Spleen (tissue), 11 donors: Measurements from ENCODE around the gene HS6ST2. TPM values are rescaled to one million over a fixed set of nuclear protein-coding genes. Genes with fewer than 3 reads are reported as not detected.

Experiments used
- DNase-seq: peaks from one replicate; pipeline ENCODE4 v3.0.0-alpha.2; 2020
- H3K27ac ChIP-seq, 8 donors: fragments of 200-600 bp; sonication (generic) in 7 of 8; 1 replicate in 4 of 8; 2 replicates in 4 of 8; pipeline versions ENCODE4 v1.5.0 to v1.8.0; 2016 to 2021; ENCODE audit warnings: inconsistent platforms in 4 of 8, mild to moderate bottlenecking in 4 of 8, moderate library complexity in 1 of 8
- H3K27me3 ChIP-seq, 7 donors: fragments of 200-600 bp; sonication (generic) in 6 of 7; replicated peaks in 1 of 7; 1 replicate in 4 of 7; 2 replicates in 3 of 7; pipeline versions ENCODE4 v1.5.0 to v1.8.0; 2016 to 2021; ENCODE audit warnings: inconsistent platforms in 3 of 7, mild to moderate bottlenecking in 1 of 7
- H3K36me3 ChIP-seq, 6 donors: fragments of 200-600 bp; sonication (generic) in 5 of 6; 1 replicate in 4 of 6; 2 replicates in 2 of 6; pipeline versions ENCODE4 v1.5.0 to v1.8.0; 2016 to 2021; ENCODE audit warnings: inconsistent platforms in 2 of 6
- H3K4me1 ChIP-seq, 6 donors: fragments of 200-600 bp; sonication (generic) in 5 of 6; 1 replicate in 3 of 6; 2 replicates in 3 of 6; pipeline versions ENCODE4 v1.5.0 to v1.8.0; 2016 to 2021; ENCODE audit warnings: inconsistent platforms in 3 of 6
- H3K4me3 ChIP-seq, 8 donors: fragments of 200-600 bp; sonication (generic) in 7 of 8; 1 replicate in 4 of 8; 2 replicates in 4 of 8; pipeline versions ENCODE4 v1.5.0 to v1.8.0; 2016 to 2021; ENCODE audit warnings: inconsistent platforms in 4 of 8, mild to moderate bottlenecking in 4 of 8, moderate library complexity in 2 of 8
- H3K9me3 ChIP-seq, 8 donors: fragments of 200-600 bp; sonication (generic) in 7 of 8; 1 replicate in 4 of 8; 2 replicates in 4 of 8; pipeline versions ENCODE4 v1.5.0 to v1.8.0; 2016 to 2021; ENCODE audit warnings: inconsistent platforms in 4 of 8
- POLR2A ChIP-seq, 3 donors: fragments of 450-650 bp; IDR thresholded peaks; one replicate each; pipeline ENCODE4 v1.5.1; 2017; ENCODE audit warnings: antibody characterized with exemption in 3 of 3, mild to moderate bottlenecking in 1 of 3
- POLR2AphosphoS5 ChIP-seq, 3 donors: sonication (generic); formaldehyde crosslinking; IDR thresholded peaks; one replicate each; pipeline ENCODE4 v1.5.1; 2017; ENCODE audit warnings: antibody characterized with exemption in 3 of 3
- WGBS, 5 donors: extraction: QIAGEN DNeasy Blood & Tissue Kit in 3 of 5; methylation state at CpG; one replicate each; pipeline versions ENCODE4 v1.1.5 to v1.1.7; 2013 to 2018; 5-methylcytosine and 5-hydroxymethylcytosine counted together
- intact Hi-C: fragments of 100-400 bp; cut with DNase I; formaldehyde crosslinking; loops from one replicate; pipeline ENCODE4 v1.15.0; 2023; ENCODE audit warnings: low total_unique reads
- polyA plus RNA-seq, 3 donors: library from polyadenylated mRNA; stranded (reverse); fragments of 200-250 nt; gene quantifications; one replicate each; pipeline ENCODE4 v1.2.1, GENCODE V29; 2013
- total RNA-seq, 7 donors: library from RNA; depleted of rRNA in 3 of 7; stranded (reverse); fragments of >200 nt in 3 of 7; fragmentation: NEBNext Ultra II Directional in 4 of 7; extraction: Animal tissue kit (Norgen Biotek cat#: 25700) in 4 of 7; gene quantifications; one replicate each; pipeline versions ENCODE4 v1.1.0 to v1.2.1, GENCODE V29; 2016 to 2021
- TF ChIP-seq, protein P1 (sequence below), 11 experiments: fragments of 200-600 bp in 7 of 11; fragments of 450-650 bp in 4 of 11; sonication (generic) in 4 of 11; IDR thresholded peaks in 8 of 11; conservative IDR thresholded peaks in 3 of 11; 1 replicate in 7 of 11; 2 replicates in 4 of 11; pipeline versions ENCODE4 v1.4.0 to v1.8.0; 2016 to 2021; ENCODE audit warnings: antibody characterized with exemption in 11 of 11, inconsistent platforms in 4 of 11, mild to moderate bottlenecking in 1 of 11
- donor health status: healthy with polysubstance abuse.
- donor health status: DM: no; HTN: no; CAD: no; lungs with moderate emphysema.
- donor health status: DM: no; HTN: no; CAD: no.
- donor health status: Bipolar disorder and iron deficiency.
- donor health status: healthy.
- donor health status: DM: no; HTN: no; CAD: no.
- donor health status: DM: yes; HTN: yes; CAD: no.

HS6ST2 gene
- total and polyA plus RNA-seq, 10 donors: 0.02 to 0.20 (median 0.09) TPM; not detected in 7

DNA sequence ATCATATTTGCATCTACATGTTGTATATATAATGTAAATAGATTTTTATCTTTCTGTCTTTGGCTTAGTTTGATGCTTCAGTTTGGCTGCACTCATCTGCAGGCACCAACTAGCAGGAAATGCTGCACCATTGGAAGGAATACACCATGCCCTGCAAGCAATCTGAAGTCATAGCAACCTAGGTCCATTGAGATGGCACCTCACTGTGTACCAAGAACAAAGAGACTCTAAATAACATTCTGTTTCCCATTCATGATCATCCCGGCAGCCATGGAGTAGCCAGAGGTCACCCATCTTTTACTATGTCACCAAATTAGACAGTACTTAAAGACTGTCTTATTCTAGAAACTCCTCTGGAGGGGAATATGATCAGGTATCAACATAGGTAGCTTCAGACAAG, 40.8 kb upstream of the HS6ST2 start:
- no peaks in the 10 kb centered on the region for H3K36me3 ChIP-seq
- H3K4me1 ChIP-seq: no peaks in the 10 kb centered on the region
- H3K27me3 ChIP-seq: peaks cover 0 to 4% (median 0%) of the 10 kb centered on the region in 7 donors
- TF ChIP-seq, protein P1, sequence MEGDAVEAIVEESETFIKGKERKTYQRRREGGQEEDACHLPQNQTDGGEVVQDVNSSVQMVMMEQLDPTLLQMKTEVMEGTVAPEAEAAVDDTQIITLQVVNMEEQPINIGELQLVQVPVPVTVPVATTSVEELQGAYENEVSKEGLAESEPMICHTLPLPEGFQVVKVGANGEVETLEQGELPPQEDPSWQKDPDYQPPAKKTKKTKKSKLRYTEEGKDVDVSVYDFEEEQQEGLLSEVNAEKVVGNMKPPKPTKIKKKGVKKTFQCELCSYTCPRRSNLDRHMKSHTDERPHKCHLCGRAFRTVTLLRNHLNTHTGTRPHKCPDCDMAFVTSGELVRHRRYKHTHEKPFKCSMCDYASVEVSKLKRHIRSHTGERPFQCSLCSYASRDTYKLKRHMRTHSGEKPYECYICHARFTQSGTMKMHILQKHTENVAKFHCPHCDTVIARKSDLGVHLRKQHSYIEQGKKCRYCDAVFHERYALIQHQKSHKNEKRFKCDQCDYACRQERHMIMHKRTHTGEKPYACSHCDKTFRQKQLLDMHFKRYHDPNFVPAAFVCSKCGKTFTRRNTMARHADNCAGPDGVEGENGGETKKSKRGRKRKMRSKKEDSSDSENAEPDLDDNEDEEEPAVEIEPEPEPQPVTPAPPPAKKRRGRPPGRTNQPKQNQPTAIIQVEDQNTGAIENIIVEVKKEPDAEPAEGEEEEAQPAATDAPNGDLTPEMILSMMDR (IDR thresholded peaks at IDR 0.05 in 8 of 11, conservative IDR thresholded peaks at IDR 0.05 in 3 of 11): no peak
- H3K27ac ChIP-seq: no peak overlapping the region
- intact Hi-C loops: no loop called here
- no peak for DNase-seq
- 76 to 100% (median 82%) methylated on average over 1 of the region's 1 CpG for WGBS, 5 donors
- no peak overlapping the region for H3K4me3 ChIP-seq
- H3K9me3 ChIP-seq: no peaks in the 10 kb centered on the region

DNA sequence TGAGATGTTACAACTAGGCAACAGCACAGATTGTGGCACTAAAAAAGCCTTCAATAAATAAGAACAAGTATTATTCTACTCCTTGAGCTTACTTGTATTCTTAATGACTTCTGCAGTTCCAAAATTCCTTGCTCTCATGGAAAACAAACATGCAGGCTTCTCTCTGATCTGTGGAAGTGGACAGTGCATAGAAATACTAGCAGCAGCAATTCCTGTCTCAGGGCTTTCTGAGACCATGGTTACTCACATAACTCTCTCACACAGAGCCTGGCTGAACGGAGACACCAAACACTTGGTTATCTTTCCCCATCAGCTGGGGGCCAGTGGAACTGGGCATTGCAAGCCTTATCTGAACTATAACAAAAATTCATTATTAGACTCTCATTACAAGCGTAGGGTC, 32.4 kb upstream of the HS6ST2 start:
- Histone ChIP-seq H3K27me3 (peaks cover 0 to 8% (median 0%) of the 10 kb centered on the region in 7 donors), H3K4me3 (no peak overlapping the region), H3K9me3 (no peaks in the 10 kb centered on the region), H3K4me1 (no peaks in the 10 kb centered on the region), H3K36me3 (no peaks in the 10 kb centered on the region), H3K27ac (no peak overlapping the region)
- TF ChIP-seq, protein P1 (IDR thresholded peaks at IDR 0.05 in 8 of 11, conservative IDR thresholded peaks at IDR 0.05 in 3 of 11): no peak
- no peak for TF ChIP-seq POLR2A (IDR thresholded peaks at IDR 0.05)
- no peak for TF ChIP-seq POLR2AphosphoS5 (IDR thresholded peaks at IDR 0.05)
- intact Hi-C loops: no loop called here
- no peak for DNase-seq
- 76 to 93% (median 80%) methylated on average over 2 of the region's 2 CpGs for WGBS, 5 donors

DNA sequence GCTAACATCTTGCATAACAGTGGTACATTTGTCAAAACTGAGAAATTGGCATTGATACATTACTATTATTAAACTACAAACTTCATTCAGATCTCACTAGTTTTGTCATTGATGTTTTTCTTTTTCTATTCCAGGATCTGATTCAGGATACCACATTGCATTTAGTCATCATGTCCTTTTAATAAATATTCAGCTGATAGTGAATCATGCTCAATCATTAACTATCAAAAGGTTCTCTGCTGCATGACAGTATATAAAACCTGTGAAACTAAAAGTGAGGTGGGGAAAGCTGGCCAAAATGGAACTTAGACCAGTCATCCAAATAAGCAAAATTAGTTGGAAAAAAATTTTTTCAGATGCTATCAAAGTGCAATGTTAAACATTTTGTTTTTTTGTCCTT, 28.1 kb upstream of the HS6ST2 start:
- no peak overlapping the region for H3K4me3 ChIP-seq
- intact Hi-C loops: no loop called here
- H3K9me3 ChIP-seq: no peaks in the 10 kb centered on the region
- H3K36me3 ChIP-seq: no peaks in the 10 kb centered on the region
- TF ChIP-seq POLR2AphosphoS5 (IDR thresholded peaks at IDR 0.05): no peak
- no peak for TF ChIP-seq POLR2A (IDR thresholded peaks at IDR 0.05)
- TF ChIP-seq, protein P1 (IDR thresholded peaks at IDR 0.05 in 8 of 11, conservative IDR thresholded peaks at IDR 0.05 in 3 of 11): no peak
- no peaks in the 10 kb centered on the region for H3K4me1 ChIP-seq
- no peak overlapping the region for H3K27ac ChIP-seq
- DNase-seq: no peak
- H3K27me3 ChIP-seq: peaks cover 0 to 5% (median 0%) of the 10 kb centered on the region in 7 donors

DNA sequence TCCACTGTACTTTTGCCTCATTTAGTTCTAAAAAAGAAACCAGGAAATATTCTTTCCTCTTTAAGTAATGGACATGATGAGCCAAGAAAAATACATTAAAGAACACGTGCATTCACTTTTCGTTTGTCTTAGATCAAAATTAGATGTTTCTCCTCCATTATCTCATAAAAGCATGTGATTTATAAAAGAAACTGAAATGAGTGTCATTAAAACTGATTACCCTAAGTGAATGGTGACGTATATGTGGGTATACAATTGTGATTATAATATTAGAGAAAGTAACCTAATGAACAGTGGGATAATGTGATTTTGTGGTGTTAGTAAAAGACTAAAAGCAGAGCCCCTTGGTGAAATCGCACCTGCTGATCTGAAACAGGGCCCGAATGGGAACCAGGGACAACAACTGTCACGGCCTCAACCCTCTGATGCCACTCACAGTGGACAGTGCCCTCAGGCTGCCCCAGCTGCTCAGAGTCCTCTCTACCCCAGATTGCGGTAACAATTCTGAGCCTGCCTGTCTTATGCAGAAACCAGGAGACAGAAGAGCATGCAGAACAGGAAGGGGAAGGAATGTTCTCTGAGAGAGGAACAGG, 25.7 kb upstream of the HS6ST2 start:
- Histone ChIP-seq H3K4me3 (no peak overlapping the region), H3K27me3 (no peaks in the 10 kb centered on the region), H3K4me1 (no peaks in the 10 kb centered on the region), H3K27ac (no peak overlapping the region), H3K36me3 (no peaks in the 10 kb centered on the region), H3K9me3 (peaks cover 0 to 4% (median 0%) of the 10 kb centered on the region in 8 donors)
- DNase-seq: no peak
- TF ChIP-seq, protein P1 (IDR thresholded peaks at IDR 0.05 in 8 of 11, conservative IDR thresholded peaks at IDR 0.05 in 3 of 11): no peak
- no peak for TF ChIP-seq POLR2AphosphoS5 (IDR thresholded peaks at IDR 0.05)
- TF ChIP-seq POLR2A (IDR thresholded peaks at IDR 0.05): no peak
- 61 to 89% (median 83%) methylated on average over 7 of the region's 7 CpGs for WGBS, 5 donors
- intact Hi-C loops: no loop called here
